Left renal pelvis (tissue), 4 donors: ENCODE results near the gene OR10J1. TPM values are rescaled to one million over a fixed set of nuclear protein-coding genes. Genes with fewer than 3 reads are reported as not detected.
"Not testable (repeated sequence)": the region's sequence is repeated elsewhere in the genome, so short reads cannot be mapped to it uniquely, and the experiment has no call there.

Experiments used
- DNase-seq, 4 donors: peaks; one replicate each; pipeline ENCODE4 v3.0.0-alpha.2; 2013; ENCODE audit warnings: low read depth in 4 of 4, low spot score in 3 of 4
- polyA plus RNA-seq, 4 donors: library from polyadenylated mRNA; unstranded; fragments of 120-200 nt; gene quantifications; one replicate each; pipeline ENCODE4 v1.2.1, GENCODE V29; 2013; ENCODE audit not compliant: insufficient read length in 4 of 4

The OR10J1 gene, protein sequence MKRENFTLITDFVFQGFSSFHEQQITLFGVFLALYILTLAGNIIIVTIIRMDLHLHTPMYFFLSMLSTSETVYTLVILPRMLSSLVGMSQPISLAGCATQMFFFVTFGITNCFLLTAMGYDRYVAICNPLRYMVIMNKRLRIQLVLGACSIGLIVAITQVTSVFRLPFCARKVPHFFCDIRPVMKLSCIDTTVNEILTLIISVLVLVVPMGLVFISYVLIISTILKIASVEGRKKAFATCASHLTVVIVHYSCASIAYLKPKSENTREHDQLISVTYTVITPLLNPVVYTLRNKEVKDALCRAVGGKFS
- under 1 TPM in 2 of 4 donors, not detected in 2; 0.04 to 0.08 TPM for polyA plus RNA-seq

DNA sequence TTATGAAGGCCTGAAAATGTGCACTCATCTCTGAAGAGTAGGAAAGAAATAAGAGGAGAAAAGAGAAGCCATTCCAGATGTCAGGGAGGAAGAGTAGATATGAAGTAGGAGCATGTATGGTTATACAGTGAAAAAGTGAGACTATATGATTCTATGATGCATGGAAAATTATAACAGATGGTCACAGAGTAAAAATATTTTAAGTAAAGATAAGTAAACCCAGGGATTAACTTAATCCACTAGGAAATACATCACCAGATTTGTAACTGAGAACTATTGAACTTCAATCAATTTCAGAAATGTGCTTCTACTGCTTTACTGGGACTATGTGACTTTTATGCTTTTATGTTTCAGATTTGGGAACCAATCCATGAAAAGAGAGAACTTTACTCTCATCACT lies at the start of gene OR10J1:
Gene OR10J1 (plus strand): TSS at position 301 of the 400 bp plus-strand sequence. CDS start 70 bp downstream, at position 371.
- no peak for DNase-seq

DNA sequence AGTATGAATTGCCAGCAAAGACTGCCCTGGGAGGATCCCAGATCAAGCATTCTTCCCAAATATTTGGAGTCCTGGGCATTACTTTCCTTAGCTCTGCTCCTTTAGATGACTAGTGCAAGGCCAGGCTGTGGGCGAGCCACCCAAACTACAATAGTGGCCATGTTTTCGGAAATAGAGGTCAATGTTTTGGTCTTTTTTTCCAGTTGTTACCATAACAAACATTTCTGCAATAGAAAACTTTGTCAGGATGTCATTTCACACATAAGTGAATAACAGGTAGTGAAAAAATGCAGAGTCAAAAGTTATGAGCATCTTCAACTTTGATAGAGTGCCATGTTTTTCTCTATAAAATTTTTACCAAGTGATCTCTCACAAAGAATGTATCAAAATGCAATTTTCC lies 32.7 kb upstream of the OR10J1 start:
- no peak for DNase-seq

DNA sequence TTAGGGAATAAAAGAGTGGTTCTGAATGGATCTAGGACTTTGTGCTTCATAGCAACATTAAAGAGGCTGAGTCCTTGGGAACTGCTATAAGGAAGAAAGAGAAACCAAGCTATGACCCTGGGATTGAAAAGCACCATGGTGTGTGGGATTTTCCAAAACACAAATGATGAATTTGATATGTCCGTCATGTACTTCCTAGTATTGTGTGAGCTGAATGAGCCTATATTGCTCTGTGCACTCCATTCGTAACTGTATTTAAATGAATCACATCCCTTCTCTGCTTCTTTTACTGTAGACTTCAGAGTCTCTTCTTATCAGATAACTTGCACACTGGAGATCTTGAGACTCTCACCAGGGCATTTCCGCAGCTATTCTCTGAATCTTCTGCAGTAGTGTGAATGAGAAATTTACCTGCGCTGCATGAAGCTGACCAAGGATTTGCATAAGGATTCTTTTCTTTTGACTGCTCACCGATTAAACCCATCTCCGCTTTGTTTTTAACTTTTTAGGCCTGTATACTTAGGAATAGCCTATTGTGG lies 30.6 kb upstream of the OR10J1 start:
- DNase-seq, result no peak

DNA sequence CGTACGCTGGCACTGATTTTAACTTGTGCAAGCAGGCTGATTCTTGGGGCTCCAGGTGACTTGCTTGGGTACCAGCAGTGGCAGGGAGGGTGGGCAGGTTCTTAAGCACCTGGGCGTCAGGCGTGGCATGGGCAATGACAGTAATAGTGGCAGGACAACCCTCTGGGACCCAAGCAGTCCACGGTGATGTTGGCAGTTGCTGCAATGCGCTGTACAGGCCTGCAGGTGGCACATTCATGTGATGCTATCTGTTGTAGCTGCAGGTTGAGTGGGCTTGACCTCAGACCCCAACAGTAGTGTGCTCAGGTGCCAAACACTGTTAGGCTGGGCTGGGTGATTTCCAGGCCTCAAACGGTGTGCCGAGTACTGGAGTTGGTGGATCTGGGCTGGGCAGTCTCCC lies 17.7 kb upstream of the OR10J1 start:
- DNase-seq, result no peak

DNA sequence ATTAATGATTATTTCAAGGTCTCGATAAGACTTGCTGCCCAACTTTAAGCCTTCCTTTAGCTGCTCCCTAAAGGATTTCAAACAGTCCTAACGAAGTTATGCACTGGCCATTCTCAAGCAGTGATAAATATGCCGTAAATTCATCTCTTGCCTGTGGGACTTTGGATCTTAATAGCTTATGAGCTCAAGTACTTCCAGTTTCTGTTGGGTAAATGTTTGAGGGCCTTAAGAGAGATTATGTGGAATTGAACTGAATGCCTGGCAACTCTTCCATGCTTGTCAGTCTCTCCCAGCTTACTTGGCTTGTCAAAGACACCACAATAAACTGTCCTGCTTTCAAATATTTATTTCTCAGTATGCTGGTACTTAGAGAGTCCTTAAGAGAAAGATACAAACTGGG lies 11.0 kb upstream of the OR10J1 start:
- no peak for DNase-seq

DNA sequence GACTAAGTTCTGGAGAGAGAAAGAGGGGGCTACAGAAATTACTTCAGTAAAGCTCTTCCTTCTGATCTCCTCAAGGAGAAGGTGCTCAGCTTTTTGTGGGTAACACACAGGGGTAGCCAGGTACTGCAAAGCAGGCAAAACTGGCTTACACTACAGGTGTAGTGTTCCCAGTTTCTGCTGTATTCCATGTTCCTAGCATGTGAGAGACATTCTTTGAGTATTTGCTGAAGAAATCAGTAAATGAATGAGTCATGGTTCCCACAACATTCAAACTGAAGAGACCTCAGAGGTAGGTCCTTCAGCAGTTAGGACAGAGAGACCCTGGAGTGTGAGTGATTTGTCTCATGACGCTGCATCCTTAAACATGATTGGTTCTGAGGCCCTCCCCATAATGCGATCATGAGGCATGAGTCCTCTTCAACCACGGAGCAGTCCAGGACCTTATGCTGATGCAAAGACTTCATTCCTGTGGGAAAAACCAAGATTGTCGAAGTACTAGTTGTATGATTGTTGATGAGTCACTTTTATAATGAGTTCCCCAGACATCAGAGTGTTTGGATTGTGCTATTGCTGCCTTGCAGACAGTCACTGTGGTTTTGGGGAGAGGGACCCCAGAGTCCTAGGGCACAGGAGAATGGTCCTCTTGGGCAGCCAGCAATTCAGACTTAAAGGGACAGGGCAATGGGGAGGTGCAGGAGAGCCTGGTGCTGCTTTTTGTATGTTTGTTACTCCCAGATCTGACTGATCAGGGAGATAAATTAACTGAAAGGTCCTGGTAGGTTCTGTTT lies 10.3 kb upstream of the OR10J1 start:
- no peak for DNase-seq

DNA sequence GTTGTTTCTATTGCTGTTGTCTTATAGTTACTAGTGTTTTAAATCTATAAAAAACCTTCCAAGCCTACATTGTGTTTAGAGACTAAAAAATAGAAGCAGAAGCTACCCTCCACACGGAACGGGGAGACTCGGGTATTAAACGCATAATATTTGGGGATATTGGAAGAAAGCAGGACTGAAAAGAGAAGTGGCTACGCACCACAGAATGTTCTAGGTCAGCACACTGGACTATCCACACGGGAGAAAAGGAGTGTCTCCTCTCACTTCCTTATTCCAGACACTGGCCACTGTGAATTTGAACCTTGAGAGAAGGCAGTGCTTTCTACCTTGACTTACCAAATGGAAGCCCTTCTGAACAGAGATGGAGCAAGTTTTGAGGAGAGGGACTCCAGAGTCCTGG lies 8.5 kb upstream of the OR10J1 start:
- no peak for DNase-seq

DNA sequence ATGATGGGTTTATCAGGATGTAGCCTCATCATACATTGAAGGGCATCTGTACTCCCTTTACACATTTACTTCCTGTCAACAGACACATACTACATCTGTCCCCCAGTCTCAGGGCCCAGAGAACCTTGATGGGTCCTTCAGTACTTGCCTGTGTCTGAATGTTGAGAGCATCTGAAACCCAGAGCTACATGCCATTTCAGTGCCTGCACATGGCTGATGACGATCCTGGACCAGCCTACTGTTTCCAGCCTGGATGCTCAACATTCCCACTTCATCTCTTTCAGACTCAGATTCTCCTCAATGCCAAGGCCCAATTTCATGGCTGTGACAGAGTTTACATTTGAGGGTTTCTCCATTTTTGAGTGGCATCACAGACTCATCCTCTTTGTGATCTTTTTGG lies 7.6 kb upstream of the OR10J1 start, which contains the start of gene OR10J4:
Gene OR10J4 (plus strand): TSS at position 301 of the 400 bp plus-strand sequence.
- no peak for DNase-seq

DNA sequence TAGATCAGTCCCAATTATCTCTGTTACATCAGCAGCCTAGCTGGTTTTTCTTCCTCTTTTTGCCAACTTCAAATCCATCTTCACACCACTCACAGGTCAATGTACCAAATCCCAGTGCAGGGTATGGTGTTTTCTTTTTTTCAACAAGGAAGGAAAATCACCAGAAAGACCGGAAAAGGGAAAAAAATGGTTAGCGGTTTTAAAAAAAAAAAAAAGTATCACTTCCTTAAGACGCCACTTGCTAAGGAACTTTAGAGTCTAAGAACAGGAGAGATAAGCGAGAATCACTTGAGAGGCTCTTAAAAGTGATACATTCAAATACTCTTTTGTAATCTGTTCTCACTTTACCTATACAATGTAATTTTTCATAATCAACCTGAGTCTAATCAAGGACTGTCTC lies 3.1 kb upstream of the OR10J1 start:
- DNase-seq, result no peak

DNA sequence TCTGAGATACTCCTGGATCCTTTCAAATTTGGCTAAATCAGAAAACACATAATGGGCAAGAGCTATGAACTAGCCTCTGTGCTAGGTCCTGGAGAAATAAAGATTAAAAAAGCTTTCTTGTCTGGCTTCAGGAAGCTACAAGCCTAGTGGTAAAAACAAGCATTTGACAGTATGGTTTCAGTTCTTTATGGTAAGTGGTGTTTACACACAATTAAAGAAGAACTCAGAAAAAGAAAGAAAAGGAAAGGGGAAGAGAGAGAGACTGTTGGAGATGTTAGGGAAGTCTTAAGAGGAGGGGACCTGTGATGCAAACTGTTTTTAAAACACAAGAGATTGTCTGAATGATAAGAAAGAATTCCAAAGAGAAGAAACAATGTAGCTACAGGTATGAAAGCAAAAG lies 1.8 kb downstream of the OR10J1 start:
- DNase-seq, result no peak

DNA sequence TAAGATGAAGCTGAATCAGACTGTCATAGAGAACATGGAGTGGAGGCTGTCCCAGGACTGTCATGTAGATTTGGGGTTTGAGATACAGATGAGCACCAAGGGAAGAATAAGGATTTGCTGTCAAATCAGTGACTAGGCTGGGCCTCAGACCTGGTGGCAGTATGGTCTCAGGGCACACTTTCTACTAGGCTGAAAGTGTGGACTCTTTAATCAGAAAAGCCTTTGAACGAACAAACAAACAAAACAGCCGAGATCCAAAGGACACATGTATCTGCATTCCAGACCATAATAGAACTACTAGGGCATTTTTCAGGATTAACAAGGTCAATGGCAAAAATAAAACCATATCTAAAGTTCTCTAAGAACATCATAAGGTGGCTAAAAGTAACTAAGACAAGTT lies 2.9 kb downstream of the OR10J1 start:
- DNase-seq, result no peak

DNA sequence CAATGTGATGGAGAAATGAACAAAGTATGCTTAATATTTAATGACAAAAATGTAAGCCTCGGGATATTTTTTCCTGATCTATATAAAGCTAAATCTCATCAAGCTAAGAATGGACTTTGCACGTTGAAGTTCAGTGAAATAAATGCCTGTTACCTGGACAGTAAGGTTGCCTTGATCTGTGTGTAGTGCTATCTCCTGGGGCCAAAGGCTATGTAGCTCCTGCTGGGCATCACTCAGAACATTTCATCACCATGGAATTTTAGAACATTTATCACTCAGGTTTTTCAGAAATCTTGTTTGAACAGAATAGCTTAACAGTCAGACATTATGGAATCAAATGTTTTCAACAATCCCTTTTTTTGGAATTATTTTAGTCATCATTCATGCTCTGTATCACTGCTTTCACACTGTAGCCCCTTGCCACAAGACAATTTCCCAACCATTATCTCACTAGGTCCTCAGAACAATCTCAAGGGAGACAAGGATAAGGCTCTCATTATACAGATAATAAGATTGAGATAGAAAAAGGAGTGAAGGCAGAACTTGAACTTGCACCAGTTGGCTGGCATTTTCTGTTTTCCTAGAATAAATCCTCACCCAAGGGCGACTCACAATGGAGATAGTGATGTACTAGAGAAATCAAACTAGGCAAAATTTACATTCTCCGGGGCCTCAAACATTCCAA lies 3.7 kb downstream of the OR10J1 start:
- no peak for DNase-seq

DNA sequence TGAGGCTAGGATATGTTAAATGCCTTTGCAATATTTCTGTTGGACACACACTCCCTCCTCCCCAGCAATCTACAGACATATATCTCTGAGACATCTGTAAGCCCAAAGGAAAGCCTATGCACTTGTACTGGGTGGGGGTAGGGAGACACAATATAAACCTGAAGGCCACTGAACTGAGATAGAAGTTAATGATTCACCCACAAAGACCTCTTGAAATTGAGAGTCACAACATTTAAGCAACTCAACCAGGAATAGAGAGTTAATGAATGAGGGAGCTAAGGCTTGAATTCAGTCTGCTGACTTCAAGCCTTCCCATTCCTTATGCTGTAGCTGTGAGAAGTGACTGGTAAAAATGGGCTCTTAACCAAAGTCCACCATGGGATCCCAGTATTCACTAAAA lies 5.0 kb downstream of the OR10J1 start:
- DNase-seq, result peak in 3 of 4 donors; percentile 22 to 29 (median 22)

DNA sequence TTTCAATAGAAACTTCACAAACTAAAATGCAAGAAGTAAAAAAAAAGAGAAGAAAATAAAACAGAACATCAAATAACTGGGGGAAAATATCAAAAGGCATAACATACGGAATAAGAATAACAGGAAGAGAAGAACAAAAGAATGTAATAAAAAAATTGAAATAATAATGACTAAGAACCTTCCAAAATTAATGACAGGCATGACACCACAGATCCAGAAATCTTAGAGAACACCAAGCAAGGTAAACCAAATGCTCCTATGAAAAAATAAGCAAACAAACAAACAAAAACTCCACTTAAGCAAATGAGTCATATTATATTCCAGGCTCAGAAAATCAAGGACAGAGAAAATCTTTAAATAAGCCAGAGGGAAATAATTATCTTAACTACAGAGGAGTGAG lies 8.7 kb downstream of the OR10J1 start:
- DNase-seq, result no peak

DNA sequence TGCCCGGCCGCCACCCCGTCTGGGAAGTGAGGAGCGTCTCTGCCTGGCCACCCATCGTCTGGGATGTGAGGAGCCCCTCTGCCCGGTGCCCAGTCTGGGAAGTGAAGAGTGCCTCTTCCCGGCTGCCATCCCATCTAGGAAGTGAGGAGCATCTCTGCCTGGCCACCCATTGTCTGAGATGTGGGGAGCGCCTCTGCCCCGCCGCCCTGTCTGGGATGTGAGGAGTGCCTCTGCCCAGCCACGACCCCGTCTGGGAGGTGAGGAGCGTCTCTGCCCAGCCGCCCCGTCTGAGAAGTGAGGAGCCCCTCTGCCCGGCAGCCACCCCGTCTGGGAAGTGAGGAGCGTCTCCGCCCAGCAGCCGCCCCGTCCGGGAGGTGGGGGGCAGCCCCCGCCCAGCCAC lies 10.1 kb downstream of the OR10J1 start:
- not testable (repeated sequence) for DNase-seq

DNA sequence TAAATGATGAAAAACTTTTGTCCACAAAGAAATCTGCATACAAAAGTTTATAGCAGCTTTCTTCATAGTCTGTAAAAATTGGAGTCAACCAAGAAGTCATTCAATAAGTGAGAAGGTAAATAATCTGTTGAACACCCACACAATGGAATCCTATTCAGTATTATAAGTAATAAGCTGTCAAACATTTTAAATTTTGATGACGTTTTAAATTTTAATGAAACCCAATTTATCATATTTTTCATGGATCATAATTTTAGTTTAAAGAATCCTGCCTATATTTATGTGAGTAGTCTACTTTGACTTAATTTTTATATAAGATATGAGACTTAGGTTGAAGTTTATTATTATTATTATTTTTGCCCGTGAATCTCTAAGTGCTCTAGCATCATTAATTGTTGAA lies 20.0 kb downstream of the OR10J1 start:
- DNase-seq, result no peak

DNA sequence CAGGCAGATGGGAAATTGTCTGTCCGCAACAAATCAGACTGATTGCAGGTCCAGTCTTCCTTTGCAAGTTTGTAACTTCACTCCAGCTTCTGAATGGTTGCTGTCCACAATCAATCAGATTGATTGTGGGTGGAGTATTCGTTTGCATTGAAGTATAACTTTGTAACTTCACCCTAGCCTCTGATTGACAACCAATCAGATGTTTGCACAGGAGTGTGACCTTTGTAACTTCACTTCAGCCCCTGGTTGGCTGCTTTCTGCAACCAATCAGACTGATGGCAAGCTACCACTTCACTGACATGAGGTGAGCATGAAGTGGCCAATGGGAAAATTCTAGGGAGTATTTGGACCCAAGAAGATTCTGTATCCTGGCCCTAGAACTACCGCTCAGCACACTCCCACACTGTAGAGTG lies 25.7 kb downstream of the OR10J1 start:
- DNase-seq, result no peak

DNA sequence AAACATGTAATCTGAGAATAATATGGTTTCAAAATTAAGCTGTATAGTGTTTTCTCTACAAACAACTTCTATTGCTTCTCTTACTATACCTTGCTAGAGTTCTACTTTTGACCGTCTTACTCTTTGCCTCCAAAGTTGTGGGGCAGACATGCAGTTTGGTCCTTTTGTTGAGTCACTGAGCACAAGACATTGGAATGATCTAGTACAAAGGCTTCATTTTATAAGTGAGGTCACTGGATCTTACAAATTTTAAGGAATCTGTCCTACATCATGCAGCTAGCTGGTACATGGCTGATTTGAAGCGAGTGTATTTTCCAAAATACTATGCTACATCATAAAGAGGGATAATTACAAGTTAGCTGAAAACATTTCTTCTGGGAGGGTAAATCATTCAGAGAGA lies 28.8 kb downstream of the OR10J1 start:
- no peak for DNase-seq

DNA sequence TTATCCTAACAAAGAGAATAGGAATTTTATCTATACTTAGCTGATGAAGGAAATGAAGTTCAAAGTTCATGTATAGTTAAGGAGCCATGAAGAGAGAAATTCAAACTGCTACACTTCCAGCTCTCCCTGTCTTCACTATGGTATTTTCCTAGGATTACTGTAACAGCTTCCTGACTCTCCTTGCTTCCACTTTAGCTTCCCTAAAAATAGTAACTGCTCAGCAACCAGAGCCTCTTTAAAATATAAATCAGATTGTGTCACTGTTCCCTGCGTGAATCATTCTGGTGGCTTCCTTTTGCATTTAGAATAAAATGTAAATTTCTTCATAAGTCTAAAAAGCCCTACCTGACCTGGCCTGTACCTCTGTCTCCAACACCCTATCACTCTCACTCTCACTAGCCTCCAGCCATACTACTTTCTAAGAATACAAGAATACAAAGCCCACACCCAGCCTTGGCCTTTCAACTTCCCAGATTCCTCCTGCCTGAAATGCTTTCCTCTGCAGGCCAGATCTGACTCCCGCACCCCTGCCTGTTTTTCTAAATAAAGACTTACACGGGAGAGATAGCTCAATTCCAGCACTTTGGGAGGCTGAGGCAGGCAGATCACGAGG lies 30.5 kb downstream of the OR10J1 start:
- DNase-seq, result no peak

DNA sequence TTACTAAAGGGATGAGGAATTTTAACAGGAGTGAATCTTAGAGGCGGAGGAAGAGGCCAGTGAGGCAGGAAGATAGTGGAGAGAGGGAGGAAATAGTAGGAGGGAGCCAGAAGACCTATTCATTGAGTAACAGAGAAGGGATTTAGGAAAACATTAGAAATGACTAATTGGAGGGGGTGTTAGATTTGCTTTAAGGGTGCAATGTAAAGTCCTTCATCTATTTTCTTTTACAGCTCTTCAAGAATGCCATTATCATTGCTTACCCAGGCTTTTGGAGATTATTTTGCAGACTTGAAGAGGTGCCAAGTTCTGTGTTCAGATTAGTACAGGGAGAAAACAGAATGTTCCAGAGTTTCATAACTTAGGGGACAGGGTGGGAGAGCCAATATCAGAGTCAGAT lies 33.8 kb downstream of the OR10J1 start:
- DNase-seq, result no peak

DNA sequence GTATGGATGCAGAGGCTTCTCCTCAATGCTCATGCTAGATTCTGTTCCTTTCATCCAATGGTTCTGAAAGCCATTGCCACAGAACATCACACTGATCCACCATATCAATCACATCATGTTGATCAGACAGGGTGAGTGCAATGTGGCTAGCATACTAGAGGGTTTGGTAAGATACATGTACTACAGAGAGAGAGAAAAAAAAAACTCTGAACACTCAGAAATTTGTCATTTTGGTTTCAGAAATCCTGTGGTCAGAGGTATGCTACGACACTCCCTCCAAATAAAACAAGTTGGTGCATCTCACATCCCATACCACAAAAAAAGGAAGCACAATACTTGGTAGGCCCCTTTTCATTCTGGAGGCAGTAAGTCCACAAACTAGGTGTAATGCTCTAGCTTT lies 35.4 kb downstream of the OR10J1 start:
- DNase-seq, result no peak
